K562 (cell line): ENCODE data around the gene TBL1X. TPM values are rescaled to one million over a fixed set of nuclear protein-coding genes. Genes with fewer than 3 reads are reported as not detected.
"Not testable (repeated sequence)": the region's sequence is repeated elsewhere in the genome, so short reads cannot be mapped to it uniquely, and the experiment has no call there.

ENCODE experiments used
- ATAC-seq: fragments of 200-7000 bp; cut with Tn5 transposase; 3 replicates; pipeline ENCODE4 v1.9.1; 2020; ENCODE audit warnings: moderate library complexity
- BruUV-seq: library from RNA; stranded (reverse); fragments of 400-500 nt; replicated peaks from 2 replicates; lab custom pipeline; 2021; lab: Mats Ljungman, UMichigan
- CTCF ChIA-PET: fragments of 300-600 bp; formaldehyde crosslinking; extraction: SDS; loops from one replicate; lab custom pipeline; 2021; ENCODE audit warnings: low intra/inter-chr PET ratio; lab: Yijun Ruan, JAX
- POLR2A ChIA-PET: fragments of 300-600, 350-650 bp; sonication (Branson Sonifier 250); formaldehyde crosslinking; extraction: SDS; loops from one replicate; lab custom pipeline; 2021; ENCODE audit warnings: antibody characterized with exemption, inconsistent platforms; lab: Yijun Ruan, JAX
- DNase-seq, 4 experiments: peaks; one replicate each; pipeline versions ENCODE4 v3.0.0 to v3.0.0-alpha.2; 2011 to 2018; ENCODE audit warnings: low spot score in 3 of 4, mixed read lengths in 3 of 4; ENCODE audit errors: extremely low read depth in 1 of 4
- FAIRE-seq: peaks from 2 replicates; lab custom pipeline; 2011; peaks lifted over from hg19 to GRCh38; lab: Jason Lieb, UNC
- H2AFZ ChIP-seq: 2 replicates; pipeline ENCODE4 v1.6.0; 2011; ENCODE audit warnings: low read depth, low read length, control low read depth, inconsistent platforms
- H3K27ac ChIP-seq: fragments of 200-600 bp; 3 replicates; pipeline ENCODE4 v1.8.0; 2011; ENCODE audit warnings: low read depth, mild to moderate bottlenecking, control low read depth, inconsistent platforms, low read length, moderate library complexity, mixed read lengths; ENCODE audit errors: extremely low read depth
- H3K27me3 ChIP-seq, 2 experiments: fragments of 300-600 bp in 1 of 2; 2 replicates in 1 of 2; 3 replicates in 1 of 2; pipeline versions ENCODE4 v1.6.0 to v1.8.0; 2011; ENCODE audit warnings: inconsistent platforms in 2 of 2, low read length in 2 of 2, mild to moderate bottlenecking in 1 of 2, mixed read lengths in 1 of 2, moderate library complexity in 1 of 2; ENCODE audit not compliant: control insufficient read depth in 2 of 2, insufficient read depth in 2 of 2
- H3K36me3 ChIP-seq: fragments of 300-600 bp; 3 replicates; pipeline ENCODE4 v1.8.0; 2011; ENCODE audit warnings: mild to moderate bottlenecking, low read length, inconsistent platforms; ENCODE audit not compliant: control insufficient read depth, insufficient read depth
- H3K4me1 ChIP-seq, 2 experiments: fragments of 200-600 bp in 1 of 2; replicated peaks in 1 of 2; 2 replicates in 1 of 2; 3 replicates in 1 of 2; pipeline versions ENCODE4 v1.5.1 to v1.8.0; 2011; ENCODE audit warnings: inconsistent platforms in 2 of 2, low read length in 2 of 2, mild to moderate bottlenecking in 1 of 2, mixed read lengths in 1 of 2, moderate library complexity in 1 of 2; ENCODE audit not compliant: control insufficient read depth in 2 of 2, insufficient read depth in 2 of 2
- H3K4me2 ChIP-seq: 2 replicates; pipeline ENCODE4 v1.6.1; 2011; ENCODE audit warnings: low read length, control low read depth, inconsistent platforms, mixed read lengths; ENCODE audit not compliant: insufficient read depth
- H3K4me3 ChIP-seq: fragments of 200-600 bp; sonication (generic), shearing (Covaris generic); 2 replicates; pipeline ENCODE4 v1.5.1; 2016; ENCODE audit warnings: control low read depth, inconsistent platforms
- H3K79me2 ChIP-seq: fragments of 200-600 bp; 3 replicates; pipeline ENCODE4 v1.8.0; 2011; ENCODE audit warnings: low read length, inconsistent platforms; ENCODE audit not compliant: control insufficient read depth, insufficient read depth
- H3K9ac ChIP-seq, 2 experiments: 2 replicates each; pipeline versions ENCODE4 v1.6.0 to v1.6.1; 2011; ENCODE audit warnings: low read depth in 2 of 2, low read length in 2 of 2, control low read depth in 1 of 2, inconsistent platforms in 1 of 2, mild to moderate bottlenecking in 1 of 2, mixed read lengths in 1 of 2; ENCODE audit not compliant: insufficient read depth in 1 of 2
- H3K9me1 ChIP-seq: one replicate; pipeline ENCODE4 v1.6.0; 2011; ENCODE audit warnings: inconsistent platforms, mild to moderate bottlenecking, low read length, moderate library complexity; ENCODE audit not compliant: control insufficient read depth, insufficient read depth
- H3K9me3 ChIP-seq: replicated peaks from 2 replicates; pipeline ENCODE4 v1.5.1; 2011; ENCODE audit warnings: low read depth, low read length, inconsistent platforms; ENCODE audit not compliant: control insufficient read depth, insufficient read depth
- H4K20me1 ChIP-seq: replicated peaks from 2 replicates; pipeline ENCODE4 v1.6.1; 2011; ENCODE audit warnings: low read length, inconsistent platforms, mixed read lengths; ENCODE audit not compliant: control insufficient read depth, insufficient read depth
- CAMTA2 ChIP-seq: fragments of 250-450 bp; sonication (Bioruptor Pico); conservative IDR thresholded peaks from 2 replicates; pipeline ENCODE4 v1.5.1; 2022
- GATA2 ChIP-seq: sonication (generic); formaldehyde crosslinking; IDR thresholded peaks from 2 replicates; pipeline ENCODE4 v1.4.0; 2020; ENCODE audit warnings: mild to moderate bottlenecking, missing genetic modification reagents
- WGBS: fragments of 100-300 bp; shearing (Covaris generic); methylation state at CpG from one replicate; pipeline ENCODE4 v1.1.6; 2016; ENCODE audit warnings: low coverage, mixed read lengths; ENCODE audit not compliant: insufficient coverage; ENCODE audit errors: missing lambda C conversion rate; 5-methylcytosine and 5-hydroxymethylcytosine counted together
- in situ Hi-C: fragments of 300-500 bp; cut with MboI; formaldehyde crosslinking; loops from 4 replicates; pipeline ENCODE4 v1.15.0; 2018; ENCODE audit warnings: inconsistent platforms, mixed read lengths
- intact Hi-C: fragments of 100-400 bp; cut with micrococcal nuclease; formaldehyde crosslinking; loops from 2 replicates; pipeline ENCODE4 v1.14.2; 2022
- polyA plus RNA-seq, 8 experiments: library from polyadenylated mRNA; depleted of rRNA in 4 of 8; stranded (reverse) in 5 of 8; unstranded in 3 of 8; fragments of >200 nt; fragmentation: Nextera tagmentation in 2 of 8; fragmentation: Illumina TruSeq in 1 of 8; extraction: Ambion mirVana in 2 of 8; extraction: Trizol in 1 of 8; gene quantifications; 2 replicates each; pipeline versions ENCODE4 v1.2.1 to v1.2.3, GENCODE V29; 2011 to 2014; ENCODE audit warnings: inconsistent platforms in 1 of 8, missing spikeins in 1 of 8
- total RNA-seq, 7 experiments: library from RNA; depleted of rRNA in 6 of 7; stranded (reverse); fragments of >200 nt in 6 of 7; fragmentation: Illumina TruSeq in 2 of 7; extraction: Trizol in 2 of 7; gene quantifications; 2 replicates each; pipeline versions ENCODE4 v1.2.1 to v1.2.3, GENCODE V29; 2011 to 2021; ENCODE audit warnings: low replicate concordance in 1 of 7
- TF ChIP-seq, protein P1 (sequence below): fragments of 250-450 bp; sonication (Bioruptor Pico); IDR thresholded peaks from 2 replicates; pipeline ENCODE4 v1.8.0; 2021; ENCODE audit warnings: borderline replicate concordance, mild to moderate bottlenecking, moderate library complexity; ENCODE audit not compliant: poor library complexity, severe bottlenecking

Gene TBL1X
- total and polyA plus RNA-seq, 9 of the 15 experiments (the other 6 are each of a cell fraction or from before 2014, with no cell fraction given) = 6.0 to 49.6 (median 19.7) TPM

DNA sequence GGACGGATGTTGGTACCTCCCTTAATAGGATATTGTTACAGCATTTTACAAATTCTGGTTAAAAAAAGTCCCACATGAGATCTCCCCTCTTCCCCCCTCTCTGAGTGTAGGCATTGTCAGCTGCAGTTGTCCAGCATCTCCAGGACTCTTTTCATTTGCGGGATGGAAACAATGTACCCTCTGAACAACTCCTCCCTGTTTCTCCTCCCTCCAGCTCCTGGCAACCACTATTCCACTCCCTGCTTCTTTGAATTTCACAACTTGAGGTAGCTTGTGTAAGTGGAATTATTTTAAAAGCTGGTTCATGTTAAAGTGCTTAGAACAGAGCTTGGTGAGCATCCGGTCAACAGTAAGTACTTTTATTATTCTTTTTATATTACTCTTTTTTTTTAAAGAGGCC lies 69.8 kb downstream of the TBL1X start:
- no peak for FAIRE-seq
- Histone ChIP-seq H3K36me3 (peaks cover 10% of the 10 kb centered on the region; the same call in 2 of the 3 replicates), H3K4me3 (no peak overlapping the region), H3K27me3 (no peaks in the 10 kb centered on the region), H3K79me2 (peaks cover 62% of the 10 kb centered on the region), H4K20me1 (peaks cover 43% of the 10 kb centered on the region), H3K9me1 (no peaks in the 10 kb centered on the region), H3K9me3 (no peaks in the 10 kb centered on the region), H3K27ac (no peak overlapping the region), H3K9ac (no peak overlapping the region), H2AFZ (no peak overlapping the region), H3K4me2 (no peak overlapping the region), H3K4me1 (peaks cover 17 to 20% of the 10 kb centered on the region in 2 experiments; a peak in 4 of 5 replicates)
- no peak for DNase-seq
- POLR2A ChIA-PET = no interaction called here
- TF ChIP-seq GATA2 (CRISPR knock-in tag) (no peak), CAMTA2 (no peak)
- in situ Hi-C loops (no loop called here), intact Hi-C loops (no loop called here)
- 63% methylated on average over 3 of the region's 3 CpGs for WGBS
- BruUV-seq = no TSS peak
- CTCF ChIA-PET = no interaction called here
- no peak for ATAC-seq

DNA sequence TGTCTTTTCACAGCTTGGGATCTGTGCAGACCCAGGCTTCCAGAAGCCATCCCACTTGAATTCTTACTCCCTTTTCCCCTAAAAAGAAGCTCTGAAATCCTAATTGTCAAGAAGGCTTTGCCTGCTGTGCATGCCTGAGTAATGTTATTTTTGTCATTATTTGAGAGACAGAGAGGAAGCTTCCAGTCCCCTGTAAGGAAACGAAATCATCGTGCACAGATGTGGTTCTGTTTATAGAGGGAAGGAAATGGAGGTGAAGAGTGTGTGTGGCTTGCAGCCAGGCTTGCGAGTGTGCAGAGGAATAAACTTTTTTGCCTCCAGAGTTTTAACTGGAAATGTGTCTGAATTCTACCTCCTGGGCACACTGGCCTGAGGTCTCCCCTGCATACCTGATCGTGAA lies 70.2 kb downstream of the TBL1X start:
- H3K79me2 ChIP-seq = peaks cover 60% of the 10 kb centered on the region

DNA sequence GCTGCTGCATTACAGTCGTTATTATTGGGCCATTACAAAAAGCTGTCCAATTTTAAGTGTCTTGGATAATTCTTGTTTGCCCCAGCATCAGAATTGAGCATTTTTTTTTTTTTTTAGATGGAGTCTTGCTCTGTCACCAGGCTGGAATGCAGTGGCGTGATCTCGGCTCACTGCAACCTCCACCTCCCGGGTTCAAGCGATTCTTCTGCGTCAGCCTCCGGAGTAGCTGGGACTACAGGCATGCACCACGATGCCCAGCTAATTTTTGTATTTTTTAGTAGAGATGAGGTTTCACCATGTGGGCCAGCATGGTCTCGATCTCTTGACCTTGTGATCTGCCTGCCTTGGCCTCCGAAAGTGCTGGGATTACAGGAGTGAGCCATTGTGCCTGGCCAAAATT lies 71.3 kb downstream of the TBL1X start:
- BruUV-seq, in situ Hi-C loops, DNase-seq, H3K27ac ChIP-seq, H3K9me1 ChIP-seq, H3K4me2 ChIP-seq, H3K4me3 ChIP-seq, H3K27me3 ChIP-seq, H3K9me3 ChIP-seq, H3K9ac ChIP-seq, ATAC-seq, H2AFZ ChIP-seq, H3K36me3 ChIP-seq, POLR2A ChIA-PET, FAIRE-seq, intact Hi-C loops: not testable (repeated sequence)
- WGBS = 91% methylated on average over 10 of the region's 10 CpGs
- Histone ChIP-seq H3K79me2 (peaks cover 57% of the 10 kb centered on the region), H4K20me1 (peaks cover 37% of the 10 kb centered on the region), H3K4me1 (peaks cover 14 to 16% of the 10 kb centered on the region in 2 experiments; a peak in 4 of 5 replicates)
- CTCF ChIA-PET = interaction anchor here (0.6 kb wide), 1 partner anchor 120 kb away, joined by 3 read pairs; no protein-coding TSS in a partner anchor

More for the DNA sequence above, 70.2 kb downstream of the TBL1X start:
- DNase-seq (no peak), ATAC-seq (no peak), FAIRE-seq (no peak)
- POLR2A ChIA-PET = no interaction called here
- H3K4me1 ChIP-seq = peaks cover 17 to 20% of the 10 kb centered on the region in 2 experiments; a peak in 4 of 5 replicates
- no peak overlapping the region for H3K9ac ChIP-seq
- intact Hi-C loops = no loop called here
- TF ChIP-seq, protein P1, sequence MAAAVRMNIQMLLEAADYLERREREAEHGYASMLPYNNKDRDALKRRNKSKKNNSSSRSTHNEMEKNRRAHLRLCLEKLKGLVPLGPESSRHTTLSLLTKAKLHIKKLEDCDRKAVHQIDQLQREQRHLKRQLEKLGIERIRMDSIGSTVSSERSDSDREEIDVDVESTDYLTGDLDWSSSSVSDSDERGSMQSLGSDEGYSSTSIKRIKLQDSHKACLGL (CRISPR knock-in tag) = no peak
- no peaks in the 10 kb centered on the region for H3K27me3 ChIP-seq
- no peak overlapping the region for H3K4me2 ChIP-seq
- H3K9me3 ChIP-seq = no peaks in the 10 kb centered on the region
- CTCF ChIA-PET = no interaction called here
- H2AFZ ChIP-seq = no peak overlapping the region
- WGBS = 84% methylated on average over 4 of the region's 4 CpGs
- peaks cover 44% of the 10 kb centered on the region for H4K20me1 ChIP-seq
- no TSS peak for BruUV-seq
- no peak overlapping the region for H3K27ac ChIP-seq
- in situ Hi-C loops = no loop called here
- H3K4me3 ChIP-seq = no peak overlapping the region
- no peaks in the 10 kb centered on the region for H3K9me1 ChIP-seq
- H3K36me3 ChIP-seq = peaks cover 10% of the 10 kb centered on the region; the same call in 2 of the 3 replicates
